Esophagus muscularis mucosa (tissue), 4 donors: Measurements from ENCODE around the gene CHRNB4.

ENCODE experiments used
- CTCF ChIP-seq, 3 experiments: fragments of 200-600 bp in 2 of 3; fragments of 450-650 bp in 1 of 3; sonication (generic) in 2 of 3; IDR thresholded peaks; one replicate each; pipeline ENCODE4 v1.5.1; 2017 to 2019; ENCODE audit warnings: antibody characterized with exemption in 3 of 3, mild to moderate bottlenecking in 2 of 3, moderate library complexity in 1 of 3
- EP300 ChIP-seq: sonication (generic); formaldehyde crosslinking; IDR thresholded peaks from one replicate; pipeline ENCODE4 v1.6.1; 2017; ENCODE audit warnings: antibody characterized with exemption
- POLR2A ChIP-seq: fragments of 450-650 bp; IDR thresholded peaks from one replicate; pipeline ENCODE4 v1.6.1; 2017; ENCODE audit warnings: antibody characterized with exemption, moderate library complexity, mild to moderate bottlenecking, low read depth
- POLR2AphosphoS5 ChIP-seq, 2 donors: sonication (generic); formaldehyde crosslinking; IDR thresholded peaks; one replicate each; pipeline ENCODE4 v1.6.1; 2017; ENCODE audit warnings: antibody characterized with exemption in 2 of 2

GRCh38 chr15:78598348-78598747, 42.7 kb downstream of the CHRNB4 start:
- TF ChIP-seq CTCF (IDR thresholded peaks at IDR 0.05) (no peak), POLR2A (no peak), POLR2AphosphoS5 (IDR thresholded peaks at IDR 0.05) (no peak), EP300 (no peak)
